Vagina (tissue), 2 donors: ENCODE data around the gene ATP8A2.

Experiments
- POLR2A ChIP-seq, 2 donors: fragments of 450-650 bp; IDR thresholded peaks; one replicate each; pipeline ENCODE4 v1.6.1; 2017; ENCODE audit warnings: antibody characterized with exemption in 2 of 2, mild to moderate bottlenecking in 2 of 2, moderate library complexity in 2 of 2
- POLR2AphosphoS5 ChIP-seq, 2 donors: sonication (generic); formaldehyde crosslinking; IDR thresholded peaks; one replicate each; pipeline ENCODE4 v1.9.0; 2017; ENCODE audit warnings: antibody characterized with exemption in 2 of 2, mild to moderate bottlenecking in 2 of 2, low read depth in 1 of 2; ENCODE audit not compliant: insufficient read depth in 1 of 2
- TF ChIP-seq, protein P1 (sequence below), 3 experiments: fragments of 450-650 bp in 2 of 3; fragments of 200-600 bp in 1 of 3; sonication (generic) in 1 of 3; IDR thresholded peaks; one replicate each; pipeline ENCODE4 v1.5.1; 2017 to 2019; ENCODE audit warnings: antibody characterized with exemption in 3 of 3, mild to moderate bottlenecking in 2 of 3, moderate library complexity in 2 of 3

DNA sequence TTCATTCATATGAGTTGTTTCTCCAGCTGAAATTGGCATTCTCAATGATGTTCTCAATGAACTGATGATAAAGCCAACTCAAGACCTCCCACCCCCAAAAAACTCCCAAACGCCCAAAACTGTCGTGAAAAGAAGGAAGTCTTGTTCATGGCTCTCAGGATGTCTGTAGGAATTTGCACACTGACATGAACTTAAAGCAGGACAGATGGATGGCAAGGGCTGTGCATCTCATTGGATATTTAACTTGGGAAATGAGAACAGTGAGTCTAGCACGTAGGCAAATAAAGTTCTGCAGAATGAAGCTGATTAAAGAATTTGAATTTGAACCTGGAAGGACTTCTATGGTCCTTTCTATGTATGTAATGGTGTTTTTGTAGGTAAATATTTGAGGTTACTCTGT lies 374.4 kb downstream of the ATP8A2 start:
- TF ChIP-seq, protein P1, sequence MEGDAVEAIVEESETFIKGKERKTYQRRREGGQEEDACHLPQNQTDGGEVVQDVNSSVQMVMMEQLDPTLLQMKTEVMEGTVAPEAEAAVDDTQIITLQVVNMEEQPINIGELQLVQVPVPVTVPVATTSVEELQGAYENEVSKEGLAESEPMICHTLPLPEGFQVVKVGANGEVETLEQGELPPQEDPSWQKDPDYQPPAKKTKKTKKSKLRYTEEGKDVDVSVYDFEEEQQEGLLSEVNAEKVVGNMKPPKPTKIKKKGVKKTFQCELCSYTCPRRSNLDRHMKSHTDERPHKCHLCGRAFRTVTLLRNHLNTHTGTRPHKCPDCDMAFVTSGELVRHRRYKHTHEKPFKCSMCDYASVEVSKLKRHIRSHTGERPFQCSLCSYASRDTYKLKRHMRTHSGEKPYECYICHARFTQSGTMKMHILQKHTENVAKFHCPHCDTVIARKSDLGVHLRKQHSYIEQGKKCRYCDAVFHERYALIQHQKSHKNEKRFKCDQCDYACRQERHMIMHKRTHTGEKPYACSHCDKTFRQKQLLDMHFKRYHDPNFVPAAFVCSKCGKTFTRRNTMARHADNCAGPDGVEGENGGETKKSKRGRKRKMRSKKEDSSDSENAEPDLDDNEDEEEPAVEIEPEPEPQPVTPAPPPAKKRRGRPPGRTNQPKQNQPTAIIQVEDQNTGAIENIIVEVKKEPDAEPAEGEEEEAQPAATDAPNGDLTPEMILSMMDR (IDR thresholded peaks at IDR 0.05), result no peak
- TF ChIP-seq POLR2A (IDR thresholded peaks at IDR 0.05) (no peak), POLR2AphosphoS5 (IDR thresholded peaks at IDR 0.05; ENCODE audit: insufficient read depth in 1 of 2, low read depth in 1 of 2) (no peak)
